Epithelial cell of proximal tubule (primary cell): Measurements from ENCODE around the gene FUCA1. TPM values are rescaled to one million over a fixed set of nuclear protein-coding genes. Genes with fewer than 3 reads are reported as not detected.

Source experiments
- DNase-seq: peaks from one replicate; pipeline ENCODE4 v3.0.0-alpha.2; 2011; ENCODE audit warnings: low read depth
- H3K4me3 ChIP-seq: 2 replicates; pipeline ENCODE4 v1.5.1; 2011; ENCODE audit warnings: low read depth, mild to moderate bottlenecking, low read length
- total RNA-seq: library from RNA; depleted of rRNA; stranded (reverse); fragments of >200 nt; gene quantifications from 2 replicates; pipeline ENCODE4 v1.2.3, GENCODE V29; 2015
- TF ChIP-seq, protein P1 (sequence below): conservative IDR thresholded peaks from 2 replicates; pipeline ENCODE4 v1.5.1; 2012; ENCODE audit warnings: low read depth, mild to moderate bottlenecking, low read length

Gene FUCA1
- total RNA-seq, 1 donor from 2014 or later = 31.9 TPM

DNA sequence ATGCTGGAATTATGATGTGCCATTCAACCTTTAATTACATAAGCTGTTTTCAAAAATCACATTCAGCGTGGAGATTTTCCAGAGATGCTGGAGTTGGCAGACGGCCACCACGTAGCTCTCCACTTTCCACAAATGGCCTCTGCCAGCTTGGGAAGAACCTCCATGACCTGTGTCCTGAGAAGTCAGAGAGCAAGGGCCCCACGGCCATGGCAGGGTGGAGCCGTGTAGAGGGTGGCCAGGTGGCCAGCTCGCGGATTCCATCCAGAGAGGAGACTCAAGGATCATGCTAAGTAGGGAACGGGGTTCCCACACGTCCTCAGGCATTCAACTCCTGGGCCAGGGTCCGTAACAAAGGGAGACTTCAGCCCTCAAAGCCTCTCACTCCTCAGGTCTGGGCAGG is 66.2 kb downstream of the FUCA1 start:
- DNase-seq = no peak
- no peak overlapping the region for H3K4me3 ChIP-seq
- TF ChIP-seq, protein P1, sequence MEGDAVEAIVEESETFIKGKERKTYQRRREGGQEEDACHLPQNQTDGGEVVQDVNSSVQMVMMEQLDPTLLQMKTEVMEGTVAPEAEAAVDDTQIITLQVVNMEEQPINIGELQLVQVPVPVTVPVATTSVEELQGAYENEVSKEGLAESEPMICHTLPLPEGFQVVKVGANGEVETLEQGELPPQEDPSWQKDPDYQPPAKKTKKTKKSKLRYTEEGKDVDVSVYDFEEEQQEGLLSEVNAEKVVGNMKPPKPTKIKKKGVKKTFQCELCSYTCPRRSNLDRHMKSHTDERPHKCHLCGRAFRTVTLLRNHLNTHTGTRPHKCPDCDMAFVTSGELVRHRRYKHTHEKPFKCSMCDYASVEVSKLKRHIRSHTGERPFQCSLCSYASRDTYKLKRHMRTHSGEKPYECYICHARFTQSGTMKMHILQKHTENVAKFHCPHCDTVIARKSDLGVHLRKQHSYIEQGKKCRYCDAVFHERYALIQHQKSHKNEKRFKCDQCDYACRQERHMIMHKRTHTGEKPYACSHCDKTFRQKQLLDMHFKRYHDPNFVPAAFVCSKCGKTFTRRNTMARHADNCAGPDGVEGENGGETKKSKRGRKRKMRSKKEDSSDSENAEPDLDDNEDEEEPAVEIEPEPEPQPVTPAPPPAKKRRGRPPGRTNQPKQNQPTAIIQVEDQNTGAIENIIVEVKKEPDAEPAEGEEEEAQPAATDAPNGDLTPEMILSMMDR = no peak

DNA sequence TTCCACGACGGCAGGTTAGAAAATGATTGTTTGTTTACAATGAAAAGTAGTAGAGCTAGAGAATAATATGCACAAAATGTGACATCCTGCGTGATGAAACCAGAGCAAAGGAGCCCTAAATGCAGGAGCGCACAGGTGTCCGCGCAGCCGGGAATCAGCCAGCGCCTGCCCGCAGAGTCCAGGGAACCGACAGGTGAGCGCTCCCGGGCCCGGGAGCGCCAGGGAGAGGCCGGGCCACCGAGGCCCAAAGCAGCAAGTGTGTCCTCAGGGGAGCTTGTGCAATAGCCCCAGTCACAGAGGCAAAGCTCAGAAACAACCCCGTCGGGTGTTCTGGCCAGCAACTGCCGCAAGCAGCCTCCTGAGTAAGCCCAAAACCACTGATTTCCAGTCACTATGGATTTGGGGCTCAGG is 66.7 kb downstream of the FUCA1 start:
- H3K4me3 ChIP-seq = peak overlapping the region; percentile 91
- TF ChIP-seq, protein P1 = no peak
- DNase-seq = no peak

DNA sequence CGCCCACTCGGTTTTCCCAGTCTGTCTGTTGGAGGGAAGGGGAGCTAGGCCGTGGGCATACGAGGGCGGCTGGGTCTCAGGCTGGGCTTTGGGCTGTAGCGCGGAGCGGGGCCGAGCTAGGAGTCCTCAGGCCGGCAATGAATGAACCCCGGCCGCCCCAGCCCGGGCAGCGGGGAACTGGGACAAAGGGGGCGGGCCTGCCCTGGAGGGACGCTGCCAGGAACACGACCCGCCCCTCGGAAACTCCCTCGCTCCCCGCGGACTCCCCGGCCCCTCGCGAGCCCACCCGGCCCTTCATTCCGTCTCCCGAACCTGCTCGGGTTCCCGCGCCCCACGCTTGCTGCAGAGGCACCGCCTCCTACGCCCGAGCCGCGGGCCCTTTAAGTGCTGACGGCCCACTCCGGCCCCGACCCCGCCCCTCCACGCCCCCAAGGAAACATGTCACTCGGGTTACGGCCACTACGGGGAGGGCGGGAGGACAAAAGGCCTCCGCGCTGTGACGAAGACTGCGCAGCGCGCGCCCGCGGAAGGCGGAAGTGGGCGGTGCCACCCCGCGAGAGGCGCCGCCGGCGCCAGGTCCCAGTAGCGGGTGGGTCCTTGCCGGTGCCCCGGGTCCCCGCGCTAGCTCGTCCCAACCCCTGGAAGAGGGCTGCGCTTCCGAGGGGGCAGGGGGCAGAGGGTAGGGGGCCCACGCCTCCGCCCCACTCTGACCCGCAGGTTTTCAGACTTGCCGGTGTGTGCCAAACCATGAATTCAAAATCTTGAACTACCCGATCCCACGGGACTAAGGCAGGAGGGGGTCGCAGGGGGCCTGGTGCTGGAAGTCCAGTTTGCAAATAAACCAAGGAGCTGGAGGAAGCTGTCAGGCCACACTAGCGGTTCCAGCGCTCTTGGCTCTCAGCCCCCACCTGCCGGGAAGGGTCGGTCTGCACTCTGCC is 67.4 kb downstream of the FUCA1 start, which contains the start of gene GALE:
Gene GALE, minus strand, starts transcription at position 355 of the 938 bp plus-strand sequence. CDS start 1,747 bp downstream, outside the sequence.
- TF ChIP-seq, protein P1 = no peak
- DNase-seq = peak; percentile 35

DNA sequence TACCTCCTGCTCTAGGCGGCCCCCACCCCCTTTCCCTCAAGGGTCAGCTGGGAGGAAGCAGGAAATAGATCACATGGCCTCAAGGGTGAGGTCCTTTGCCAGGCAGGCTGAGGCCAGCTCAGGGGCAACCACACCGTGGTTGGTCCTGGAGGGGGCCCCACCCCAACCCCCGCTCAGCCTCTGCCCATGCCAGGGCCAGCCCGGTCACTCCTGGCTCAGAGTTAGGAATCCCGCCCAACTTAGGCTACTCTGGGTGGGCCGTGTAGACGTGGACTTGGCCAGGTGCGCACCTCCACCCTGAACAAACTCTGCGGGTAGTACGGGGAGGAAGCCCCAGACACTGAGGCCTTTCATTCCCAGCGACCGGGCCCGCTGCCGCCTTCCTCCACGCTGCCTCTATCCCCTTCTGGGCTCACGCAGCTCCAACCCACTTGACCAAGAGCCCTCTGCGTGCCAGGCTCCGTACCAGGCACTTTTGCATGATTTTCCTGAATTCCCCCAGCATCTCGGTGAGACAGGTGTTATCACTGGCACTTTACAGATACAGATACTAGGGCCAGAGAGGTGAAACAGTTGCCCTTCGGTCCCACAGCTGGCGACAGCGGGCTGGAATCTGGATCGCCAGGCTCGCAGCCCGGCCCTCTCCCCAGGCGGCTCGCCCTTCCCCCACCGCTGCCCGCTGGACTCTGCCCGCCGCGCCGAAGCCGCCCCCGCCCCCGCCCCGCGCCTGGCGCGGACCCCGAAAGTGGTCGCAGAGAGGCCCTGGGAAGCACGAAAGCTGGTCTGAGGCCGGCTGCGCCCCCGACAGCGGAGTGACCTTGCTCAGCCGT is 68.3 kb downstream of the FUCA1 start:
- TF ChIP-seq, protein P1 = no peak
- peak overlapping the region; percentile 91 for H3K4me3 ChIP-seq
- peak; percentile 59 for DNase-seq

More for the DNA sequence above, 67.4 kb downstream of the FUCA1 start, which contains the start of gene GALE:
- peak within 1 kb of the TSS; percentile 91 for H3K4me3 ChIP-seq

DNA sequence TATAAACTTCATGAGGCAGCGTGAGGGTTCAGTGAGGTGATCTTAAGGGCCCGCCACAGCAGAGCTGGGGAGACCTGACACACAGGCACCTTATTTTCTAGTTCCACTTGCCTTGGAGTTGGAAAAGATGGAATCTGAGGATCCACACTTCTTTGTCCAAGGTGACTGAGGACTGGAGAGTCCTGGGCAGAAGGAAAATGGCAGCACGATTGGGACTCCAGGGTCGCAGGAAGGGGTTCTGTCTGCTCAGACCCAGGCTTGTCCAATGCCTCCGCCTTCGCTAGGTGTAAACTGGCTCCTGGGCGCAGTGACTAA is 68.9 kb downstream of the FUCA1 start:
- TF ChIP-seq, protein P1 = no peak
- H3K4me3 ChIP-seq = peak overlapping the region; percentile 91
- no peak for DNase-seq

DNA sequence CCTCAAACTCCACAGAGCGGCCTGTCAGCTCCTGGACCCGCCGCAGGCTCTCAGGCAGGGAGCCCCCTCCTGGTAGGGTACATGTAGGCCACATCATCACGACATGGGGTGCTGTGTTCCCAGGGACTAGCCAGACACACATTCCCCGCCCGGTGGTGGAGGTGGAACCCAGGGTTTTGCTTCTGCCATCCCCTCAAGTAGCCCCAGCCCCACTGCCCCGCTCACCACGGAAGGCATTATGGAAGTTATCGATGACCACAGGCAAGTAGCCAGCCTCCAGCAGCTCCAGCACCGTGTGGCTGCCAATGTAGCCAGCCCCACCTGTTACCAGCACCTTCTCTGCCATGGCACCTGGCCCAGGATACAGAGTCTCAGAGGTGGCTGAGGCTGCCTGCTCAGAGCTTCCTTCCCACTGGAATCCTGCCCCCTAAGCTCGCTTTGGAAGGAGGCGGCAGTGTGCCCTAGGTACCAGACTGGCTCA is 69.4 kb downstream of the FUCA1 start:
- H3K4me3 ChIP-seq = peak overlapping the region; percentile 91
- TF ChIP-seq, protein P1 = peak; percentile 4
- no peak for DNase-seq
